Keratinocyte (primary cell): Measurements from ENCODE around the gene CDH16. TPM values are rescaled to one million over a fixed set of nuclear protein-coding genes. Genes with fewer than 3 reads are reported as not detected.

ENCODE experiments used
- DNase-seq: peaks from one replicate; pipeline ENCODE4 v3.0.0-alpha.2; 2011; ENCODE audit warnings: low read depth, missing footprints, low spot score
- FAIRE-seq: peaks from 2 replicates; lab custom pipeline; 2011; peaks lifted over from hg19 to GRCh38; lab: Jason Lieb, UNC
- H2AFZ ChIP-seq: 2 replicates; pipeline ENCODE4 v1.6.0; 2012; ENCODE audit warnings: low read length, control low read depth, inconsistent platforms; ENCODE audit not compliant: control insufficient read depth
- H3K27ac ChIP-seq: 2 replicates; pipeline ENCODE4 v1.5.1; 2011; ENCODE audit warnings: low read length; ENCODE audit not compliant: control insufficient read depth, insufficient read depth
- H3K27me3 ChIP-seq: 3 replicates; pipeline ENCODE4 v1.6.0; 2011; ENCODE audit warnings: low read length; ENCODE audit not compliant: control insufficient read depth, insufficient read depth; ENCODE audit errors: extremely low read depth
- H3K36me3 ChIP-seq, 2 experiments: 2 replicates in 1 of 2; 3 replicates in 1 of 2; pipeline ENCODE4 v1.5.1; 2011; ENCODE audit warnings: low read length in 2 of 2, mild to moderate bottlenecking in 1 of 2; ENCODE audit not compliant: control insufficient read depth in 2 of 2, insufficient read depth in 2 of 2; ENCODE audit errors: extremely low read depth in 1 of 2
- H3K4me1 ChIP-seq: 3 replicates; pipeline ENCODE4 v1.5.1; 2011; ENCODE audit warnings: low read length; ENCODE audit not compliant: control insufficient read depth, insufficient read depth; ENCODE audit errors: extremely low read depth
- H3K4me2 ChIP-seq: 3 replicates; pipeline ENCODE4 v1.6.0; 2011; ENCODE audit warnings: low read depth, low read length; ENCODE audit not compliant: control insufficient read depth, insufficient read depth; ENCODE audit errors: extremely low read depth
- H3K4me3 ChIP-seq, 3 experiments: fragments of 200-600 bp in 1 of 3; sonication (generic) in 1 of 3; 2 replicates in 2 of 3; 3 replicates in 1 of 3; pipeline ENCODE4 v1.5.1; 2011 to 2016; ENCODE audit warnings: low read length in 3 of 3, mild to moderate bottlenecking in 3 of 3, control low read depth in 2 of 3, inconsistent platforms in 1 of 3, low read depth in 1 of 3, mixed read lengths in 1 of 3, mixed run types in 1 of 3, moderate library complexity in 1 of 3; ENCODE audit not compliant: control insufficient read depth in 2 of 3, insufficient read depth in 2 of 3; ENCODE audit errors: extremely low read depth in 1 of 3
- H3K79me2 ChIP-seq: 2 replicates; pipeline ENCODE4 v1.6.0; 2012; ENCODE audit warnings: low read length; ENCODE audit not compliant: control insufficient read depth, insufficient read depth
- H3K9ac ChIP-seq: 3 replicates; pipeline ENCODE4 v1.6.0; 2011; ENCODE audit warnings: low read length; ENCODE audit not compliant: control insufficient read depth, insufficient read depth; ENCODE audit errors: extremely low read depth
- H3K9me1 ChIP-seq: 3 replicates; pipeline ENCODE4 v1.6.0; 2011; ENCODE audit warnings: low read length; ENCODE audit not compliant: control insufficient read depth, insufficient read depth; ENCODE audit errors: extremely low read depth
- H3K9me3 ChIP-seq: 2 replicates; pipeline ENCODE4 v1.5.1; 2012; ENCODE audit warnings: low read depth, low read length; ENCODE audit not compliant: control insufficient read depth
- H4K20me1 ChIP-seq: 3 replicates; pipeline ENCODE4 v1.6.0; 2011; ENCODE audit warnings: low read length; ENCODE audit not compliant: control insufficient read depth, insufficient read depth; ENCODE audit errors: extremely low read depth
- EZH2 ChIP-seq: IDR thresholded peaks from one replicate; pipeline ENCODE4 v1.6.1; 2012; ENCODE audit warnings: inconsistent platforms, mild to moderate bottlenecking, low read length, moderate library complexity
- dilution Hi-C: fragments of 300-500 bp; cut with MboI; formaldehyde crosslinking; loops from one replicate; pipeline ENCODE4 v1.7.0; 2020; ENCODE audit warnings: low sequenced_read_pairs; ENCODE audit not compliant: extremely low pct_ligation_motif_present
- polyA plus RNA-seq, 5 experiments: library from polyadenylated mRNA; depleted of rRNA in 3 of 5; stranded (reverse) in 3 of 5; stranded (forward) in 1 of 5; unstranded in 1 of 5; fragments of >200 nt; gene quantifications; 1 replicate in 1 of 5; 2 replicates in 3 of 5; 3 replicates in 1 of 5; pipeline versions ENCODE4 v1.2.1 to v1.2.3, GENCODE V29; 2011 to 2012; ENCODE audit warnings: missing spikeins in 2 of 5, low read depth in 1 of 5, low replicate concordance in 1 of 5
- TF ChIP-seq, protein P1 (sequence below), 3 experiments: IDR thresholded peaks in 1 of 3; conservative IDR thresholded peaks in 1 of 3; optimal IDR thresholded peaks in 1 of 3; 2 replicates in 2 of 3; 3 replicates in 1 of 3; pipeline versions ENCODE3 to v1.5.1; 2011; ENCODE audit warnings: low read length in 3 of 3, mild to moderate bottlenecking in 3 of 3, moderate library complexity in 2 of 3, control low read depth in 1 of 3, inconsistent platforms in 1 of 3; ENCODE audit not compliant: insufficient read depth in 2 of 3; ENCODE audit errors: extremely low read depth in 1 of 3

The CDH16 gene
- polyA plus RNA-seq, 1 donor (not counting 4 experiments of a cell fraction or from before 2014, with no cell fraction given): 0.45 TPM

DNA sequence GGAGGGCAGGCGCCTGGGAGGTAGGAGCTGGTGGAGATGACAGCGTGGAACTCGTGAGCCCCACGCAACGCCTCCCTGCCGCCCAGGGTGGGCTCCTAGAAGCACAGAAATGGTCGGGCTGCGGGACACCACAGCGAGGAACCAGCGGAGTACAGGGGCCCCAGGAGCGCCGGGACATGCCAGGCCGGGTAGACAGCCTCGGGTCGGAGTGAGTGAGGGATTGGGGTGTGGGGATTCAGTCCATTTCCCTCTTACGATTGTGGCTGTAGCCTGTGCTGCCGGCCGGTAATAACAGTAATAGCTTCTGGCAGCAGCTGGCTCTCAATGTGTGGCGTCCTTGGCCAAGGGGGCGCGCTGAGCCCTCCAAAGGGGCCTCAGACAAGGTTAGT lies 30.1 kb upstream of the CDH16 start:
- H3K9ac ChIP-seq: peak overlapping the region; percentile 68
- no peak overlapping the region for H3K27ac ChIP-seq
- H2AFZ ChIP-seq: peak overlapping the region; percentile 84
- peaks cover 20% of the 10 kb centered on the region for H3K4me1 ChIP-seq
- H3K27me3 ChIP-seq: no peaks in the 10 kb centered on the region
- FAIRE-seq: no peak
- no peaks in the 10 kb centered on the region for H3K79me2 ChIP-seq
- H3K4me2 ChIP-seq: peak overlapping the region; percentile 95
- TF ChIP-seq, protein P1, sequence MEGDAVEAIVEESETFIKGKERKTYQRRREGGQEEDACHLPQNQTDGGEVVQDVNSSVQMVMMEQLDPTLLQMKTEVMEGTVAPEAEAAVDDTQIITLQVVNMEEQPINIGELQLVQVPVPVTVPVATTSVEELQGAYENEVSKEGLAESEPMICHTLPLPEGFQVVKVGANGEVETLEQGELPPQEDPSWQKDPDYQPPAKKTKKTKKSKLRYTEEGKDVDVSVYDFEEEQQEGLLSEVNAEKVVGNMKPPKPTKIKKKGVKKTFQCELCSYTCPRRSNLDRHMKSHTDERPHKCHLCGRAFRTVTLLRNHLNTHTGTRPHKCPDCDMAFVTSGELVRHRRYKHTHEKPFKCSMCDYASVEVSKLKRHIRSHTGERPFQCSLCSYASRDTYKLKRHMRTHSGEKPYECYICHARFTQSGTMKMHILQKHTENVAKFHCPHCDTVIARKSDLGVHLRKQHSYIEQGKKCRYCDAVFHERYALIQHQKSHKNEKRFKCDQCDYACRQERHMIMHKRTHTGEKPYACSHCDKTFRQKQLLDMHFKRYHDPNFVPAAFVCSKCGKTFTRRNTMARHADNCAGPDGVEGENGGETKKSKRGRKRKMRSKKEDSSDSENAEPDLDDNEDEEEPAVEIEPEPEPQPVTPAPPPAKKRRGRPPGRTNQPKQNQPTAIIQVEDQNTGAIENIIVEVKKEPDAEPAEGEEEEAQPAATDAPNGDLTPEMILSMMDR (optimal IDR thresholded peaks at IDR 0.05 in 1 of 3, IDR thresholded peaks at IDR 0.05 in 1 of 3, conservative IDR thresholded peaks at IDR 0.05 in 1 of 3; ENCODE audit: extremely low read depth in 1 of 3, insufficient read depth in 2 of 3, low read length in 3 of 3): no peak
- no peak for TF ChIP-seq EZH2
- DNase-seq: no peak
- dilution Hi-C loops: no loop called here
- H3K9me1 ChIP-seq: no peaks in the 10 kb centered on the region
- H3K36me3 ChIP-seq: peaks cover 0 to 2% of the 10 kb centered on the region in 2 experiments
- H4K20me1 ChIP-seq: no peaks in the 10 kb centered on the region
- H3K9me3 ChIP-seq: no peaks in the 10 kb centered on the region
- H3K4me3 ChIP-seq: peak overlapping the region; percentile 43 to 76 (median 69)

GRCh38 chr16:66948134-66948836 lies 29.6 kb upstream of the CDH16 start:
- Histone ChIP-seq H2AFZ (peak overlapping the region; percentile 84), H3K9me3 (no peaks in the 10 kb centered on the region), H4K20me1 (no peaks in the 10 kb centered on the region), H3K9ac (peak overlapping the region; percentile 68), H3K27me3 (no peaks in the 10 kb centered on the region), H3K79me2 (no peaks in the 10 kb centered on the region), H3K4me2 (peak overlapping the region; percentile 95), H3K27ac (peak overlapping the region; percentile 40), H3K36me3 (peaks cover 3 to 4% of the 10 kb centered on the region in 2 experiments), H3K4me1 (peaks cover 15% of the 10 kb centered on the region), H3K4me3 (peak overlapping the region; percentile 43 to 76 (median 69)), H3K9me1 (no peaks in the 10 kb centered on the region)
- TF ChIP-seq EZH2: no peak
- TF ChIP-seq, protein P1 (optimal IDR thresholded peaks at IDR 0.05 in 1 of 3, IDR thresholded peaks at IDR 0.05 in 1 of 3, conservative IDR thresholded peaks at IDR 0.05 in 1 of 3; ENCODE audit: extremely low read depth in 1 of 3, insufficient read depth in 2 of 3, low read length in 3 of 3): no peak
- FAIRE-seq (peak; percentile 53), DNase-seq (no peak)
- dilution Hi-C loops: no loop called here
